ENCODE data around the gene ADGRG3.

The ADGRG3 gene

DNA sequence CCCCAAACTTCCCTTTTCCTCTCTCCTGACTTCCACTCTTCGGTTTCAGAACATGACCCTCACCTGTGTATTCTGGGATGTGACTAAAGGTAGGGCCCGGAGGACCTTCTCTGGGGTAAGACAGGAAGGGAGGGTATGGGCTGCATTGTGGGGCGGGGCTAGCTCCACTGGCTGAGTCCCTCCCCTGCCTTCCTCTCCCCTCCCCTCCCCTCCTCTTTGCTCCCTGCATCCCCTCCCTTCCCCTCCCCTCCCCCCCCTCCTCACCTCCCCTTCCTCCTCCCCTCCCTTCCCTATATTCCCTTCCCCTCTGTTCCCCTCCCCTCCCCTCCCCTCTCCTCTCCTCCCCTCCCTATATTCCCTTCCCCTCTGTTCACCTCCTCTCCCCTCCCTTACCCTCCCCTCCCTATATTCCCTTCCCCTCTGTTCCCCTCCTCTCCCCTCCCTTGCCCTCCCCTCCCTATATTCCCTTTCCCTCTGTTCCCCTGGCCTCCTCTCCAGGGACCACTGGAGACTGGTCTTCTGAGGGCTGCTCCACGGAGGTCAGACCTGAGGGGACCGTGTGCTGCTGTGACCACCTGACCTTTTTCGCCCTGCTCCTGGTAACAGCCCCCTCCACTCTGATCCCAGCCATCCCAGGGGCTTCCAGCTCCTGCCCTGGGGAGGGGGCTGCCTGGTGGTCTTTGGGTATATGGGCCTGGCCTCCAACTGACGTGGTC is 11.8 kb downstream of the ADGRG3 start:
- no peak for DNase-seq (ENCODE audit: low read depth in 1 of 2, low spot score in 1 of 2)

DNA sequence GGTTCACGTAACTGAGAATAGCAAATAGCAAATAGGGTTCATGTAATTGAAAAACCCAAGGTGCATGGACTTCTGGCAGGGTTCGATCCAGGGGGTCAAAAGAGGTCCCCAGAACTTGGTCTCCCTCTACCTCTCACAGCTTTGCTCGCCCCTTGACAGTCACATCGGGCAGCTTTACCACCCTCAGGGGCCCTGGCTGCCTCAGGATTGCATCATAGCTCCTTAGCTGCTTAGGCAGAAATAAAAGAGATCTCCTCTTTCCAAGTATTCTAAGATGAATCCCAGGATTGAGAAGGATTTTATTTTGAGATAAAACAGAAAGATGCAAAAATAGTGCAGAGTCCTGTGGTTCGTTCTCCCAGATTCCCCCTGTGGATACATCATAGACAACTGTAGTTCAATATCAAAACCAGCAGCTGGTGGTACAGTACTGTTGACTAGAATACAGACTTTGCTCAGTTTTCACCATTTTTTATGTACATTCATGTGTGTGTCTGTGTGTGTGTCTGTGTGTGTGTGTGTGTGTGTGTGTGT is 12.8 kb downstream of the ADGRG3 start:
- no peak for DNase-seq (ENCODE audit: low read depth in 1 of 2, low spot score in 1 of 2)

DNA sequence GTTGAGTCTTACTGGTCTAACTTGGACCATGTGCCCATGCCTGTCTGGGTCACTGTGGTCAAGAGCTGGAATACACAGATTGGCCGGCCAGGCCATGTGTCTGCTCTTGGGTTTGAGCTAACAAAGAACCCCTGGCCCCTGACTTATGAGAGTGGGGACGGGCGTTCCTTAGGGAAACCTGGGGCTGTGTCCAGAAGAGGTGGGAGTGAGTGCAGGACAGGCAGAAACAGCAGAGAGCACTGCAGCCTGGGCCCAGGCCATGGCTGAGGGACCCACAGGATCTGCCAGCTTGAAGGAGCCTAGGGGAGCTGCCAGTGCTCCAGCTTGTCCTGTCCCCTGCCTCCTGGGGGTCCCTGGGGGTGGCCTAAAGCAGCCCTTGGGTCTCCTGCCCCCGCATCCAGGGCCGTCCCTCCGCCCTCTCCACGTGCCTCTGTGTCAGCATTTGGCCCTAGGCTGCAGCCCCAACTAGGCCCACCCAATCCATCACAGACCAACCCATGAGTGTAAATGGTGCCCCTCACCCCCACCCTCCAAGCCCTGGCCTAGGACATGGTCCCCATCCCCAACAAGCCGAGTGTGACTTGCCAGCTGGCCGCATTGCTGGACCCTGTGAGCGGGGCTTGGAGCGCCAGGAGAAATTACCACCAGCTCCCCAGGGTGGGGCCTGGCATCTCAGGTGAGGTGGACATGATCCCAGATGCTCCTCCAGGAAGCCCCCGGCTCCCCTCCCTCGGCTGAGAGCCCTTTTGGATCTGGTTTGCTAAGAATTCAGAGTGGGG is 14.0 kb downstream of the ADGRG3 start:
- no peak for DNase-seq (ENCODE audit: low read depth in 1 of 2, low spot score in 1 of 2)

- DNase-seq (ENCODE audit: low read depth in 1 of 2, low spot score in 1 of 2): no peak
Observed at GRCh38 chr16:57682809-57683635, 14.9 kb downstream of the ADGRG3 start.

- no peak for DNase-seq (ENCODE audit: low read depth in 1 of 2, low spot score in 1 of 2)
Observed at GRCh38 chr16:57683636-57684545, 15.8 kb downstream of the ADGRG3 start.

- DNase-seq (ENCODE audit: low read depth in 1 of 2, low spot score in 1 of 2): no peak
Observed at GRCh38 chr16:57684626-57685358, 16.7 kb downstream of the ADGRG3 start.

DNA sequence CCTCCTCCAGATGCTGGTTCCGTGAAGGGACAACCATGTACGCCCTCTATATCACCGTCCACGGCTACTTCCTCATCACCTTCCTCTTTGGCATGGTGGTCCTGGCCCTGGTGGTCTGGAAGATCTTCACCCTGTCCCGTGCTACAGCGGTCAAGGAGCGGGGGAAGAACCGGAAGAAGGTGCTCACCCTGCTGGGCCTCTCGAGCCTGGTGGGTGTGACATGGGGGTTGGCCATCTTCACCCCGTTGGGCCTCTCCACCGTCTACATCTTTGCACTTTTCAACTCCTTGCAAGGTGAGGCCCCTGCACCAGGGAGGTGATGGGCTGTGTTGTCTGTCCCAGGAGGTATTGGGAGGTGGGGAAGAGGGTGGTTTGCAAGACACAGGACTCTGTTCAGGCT is 17.5 kb downstream of the ADGRG3 start:
- no peak for DNase-seq (ENCODE audit: low read depth in 1 of 2, low spot score in 1 of 2)

DNA sequence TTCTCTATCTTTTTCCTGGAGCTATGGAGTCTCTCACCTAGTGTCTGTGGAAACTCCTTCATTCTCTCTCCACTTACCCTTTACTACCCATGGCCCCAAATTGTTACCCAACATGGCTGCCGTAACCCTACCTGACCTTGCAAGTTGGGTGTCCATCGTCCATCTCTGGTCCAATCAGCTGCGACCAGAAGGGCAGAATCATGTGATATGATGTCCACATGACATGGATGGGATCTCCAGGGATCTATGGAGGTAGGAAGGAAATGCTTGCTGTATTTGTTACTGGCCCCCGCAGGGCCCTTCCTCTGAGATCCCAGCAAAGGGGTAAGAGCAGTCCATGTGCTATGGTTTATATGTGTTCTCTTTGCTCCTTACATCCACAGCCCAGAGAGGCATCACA is 18.5 kb downstream of the ADGRG3 start:
- DNase-seq (ENCODE audit: low read depth in 1 of 2, low spot score in 1 of 2): no peak

DNA sequence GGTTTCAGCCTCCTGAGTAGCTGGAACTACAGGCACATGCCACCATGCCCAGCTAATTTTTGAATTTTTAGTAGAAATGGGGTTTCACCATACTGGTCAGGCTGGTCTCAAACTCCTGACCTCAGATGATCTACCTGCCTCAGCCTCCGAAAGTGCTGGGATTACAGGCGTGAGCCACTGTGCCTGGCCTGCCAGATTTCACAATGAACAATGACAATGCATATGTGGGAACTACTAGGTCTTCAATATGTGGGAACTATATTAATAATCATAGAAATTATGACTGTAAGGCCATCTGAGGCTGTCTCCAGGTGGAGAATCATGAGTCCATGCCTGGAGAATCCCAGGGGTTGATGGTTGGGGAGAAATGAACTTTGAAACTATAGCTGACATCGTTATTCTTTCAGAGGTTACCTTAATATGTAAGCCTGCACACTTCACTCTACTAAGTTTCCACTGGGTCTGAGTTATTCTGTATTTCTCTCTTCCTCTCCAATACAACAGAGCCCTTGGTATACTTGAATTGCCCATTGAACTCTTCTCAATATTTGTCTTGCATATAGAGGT is 19.3 kb downstream of the ADGRG3 start:
- no peak for DNase-seq (ENCODE audit: low read depth in 1 of 2, low spot score in 1 of 2)

- no peak for DNase-seq (ENCODE audit: low read depth in 1 of 2, low spot score in 1 of 2)
Observed at GRCh38 chr16:57688487-57688986, 20.4 kb downstream of the ADGRG3 start.

GRCh38 chr16:57688987-57689761 is 21.1 kb downstream of the ADGRG3 start:
- no peak for DNase-seq (ENCODE audit: low read depth in 1 of 2, low spot score in 1 of 2)

- DNase-seq (ENCODE audit: low read depth in 1 of 2, low spot score in 1 of 2): no peak
Observed at GRCh38 chr16:57689762-57690558, 21.9 kb downstream of the ADGRG3 start.

- no peak for DNase-seq (ENCODE audit: low read depth in 1 of 2, low spot score in 1 of 2)
Observed at GRCh38 chr16:57690782-57691471, 22.8 kb downstream of the ADGRG3 start.

GRCh38 chr16:57692636-57693035 is 24.5 kb downstream of the ADGRG3 start:
- no peak for DNase-seq (ENCODE audit: low read depth in 1 of 2, low spot score in 1 of 2)

DNA sequence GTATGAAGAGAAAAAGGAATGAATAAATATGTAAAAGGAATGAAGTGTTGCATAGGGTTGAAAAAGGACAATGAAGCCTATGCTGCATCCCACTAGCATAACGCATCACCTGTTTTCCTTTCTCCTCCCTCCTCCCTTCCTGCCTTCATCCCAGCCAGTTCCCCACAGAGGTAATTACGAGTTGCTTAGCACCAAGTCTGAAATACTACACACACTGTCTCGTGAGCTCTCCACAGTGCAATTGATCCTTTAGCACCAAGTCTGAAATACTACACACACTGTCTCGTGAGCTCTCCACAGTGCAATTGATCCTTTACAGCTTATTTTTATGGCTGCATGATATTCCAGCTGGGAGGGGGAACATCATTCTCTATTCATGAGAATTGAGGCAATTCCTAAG is 25.4 kb downstream of the ADGRG3 start:
- DNase-seq (ENCODE audit: low read depth in 1 of 2, low spot score in 1 of 2): no peak

DNA sequence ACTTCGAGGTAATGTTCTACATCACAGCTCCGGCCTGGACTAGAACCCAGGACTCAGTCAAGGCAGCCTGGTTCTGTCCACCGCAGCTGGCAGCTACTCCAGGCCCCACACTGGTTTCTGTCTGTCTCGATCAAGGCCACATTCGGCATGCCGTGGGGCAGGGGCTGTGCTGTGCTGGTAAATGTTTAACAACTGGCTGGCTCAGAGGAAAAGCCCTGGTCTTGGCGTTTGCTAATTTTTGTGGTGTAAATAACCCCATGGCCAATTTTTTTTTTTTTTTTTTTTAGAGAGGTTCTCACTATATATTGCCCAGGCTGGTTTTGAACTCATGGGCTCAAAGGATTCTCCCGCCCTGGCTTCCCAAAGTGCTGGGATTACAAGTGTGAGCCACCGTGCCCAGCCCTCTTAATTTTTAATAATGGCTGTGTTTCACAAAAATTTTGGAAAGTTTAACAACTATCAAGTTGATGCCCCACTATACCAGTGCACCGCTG is 26.2 kb downstream of the ADGRG3 start:
- no peak for DNase-seq (ENCODE audit: low read depth in 1 of 2, low spot score in 1 of 2)
